ENCODE results near the gene ANOS1.

The ANOS1 gene

GRCh38 chrX:8711401-8711800 is 20.5 kb downstream of the ANOS1 start:
- no peak for DNase-seq

DNA sequence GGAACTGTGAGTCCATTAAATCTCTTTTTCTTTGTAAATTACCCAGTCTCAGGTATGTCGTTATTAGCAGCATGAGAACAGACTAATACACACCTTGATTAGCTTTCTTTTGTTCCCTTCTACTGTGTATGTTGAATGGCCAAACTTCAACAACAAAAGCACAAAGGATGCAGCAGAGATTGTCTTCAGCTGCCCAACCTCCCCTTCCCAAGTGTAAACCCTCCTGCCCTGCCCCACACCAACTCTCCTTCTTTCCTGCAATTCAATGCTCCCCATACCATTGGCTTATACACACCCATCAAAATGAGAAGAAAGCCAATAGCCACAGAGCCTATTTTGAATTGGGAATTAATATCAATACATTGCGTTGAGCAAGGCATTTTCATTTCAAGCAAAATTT is 27.8 kb downstream of the ANOS1 start:
- DNase-seq: no peak

- no peak for DNase-seq
Observed at GRCh38 chrX:8692871-8693270, 39.1 kb downstream of the ANOS1 start.

- DNase-seq: no peak
Observed at GRCh38 chrX:8689473-8689872, 42.5 kb downstream of the ANOS1 start.

DNA sequence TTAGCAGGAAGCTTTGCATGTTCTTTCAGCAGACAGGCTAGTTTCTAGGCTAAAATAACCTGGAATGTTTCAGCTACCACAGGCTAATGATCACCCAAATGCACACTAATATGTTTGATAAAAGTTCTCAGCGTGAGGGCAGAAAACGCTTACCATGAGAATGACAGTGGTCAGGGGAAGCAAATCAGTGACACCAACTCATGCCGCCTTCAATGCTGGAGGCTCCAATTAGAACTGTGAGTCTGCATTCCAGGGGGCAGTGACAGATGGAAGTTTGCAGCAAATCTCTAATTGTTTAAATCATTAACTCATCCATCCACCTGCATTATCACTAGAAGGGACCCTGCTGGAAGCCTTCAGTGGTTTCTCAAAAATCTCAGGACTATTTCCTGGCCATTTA is 43.2 kb downstream of the ANOS1 start:
- no peak for DNase-seq

DNA sequence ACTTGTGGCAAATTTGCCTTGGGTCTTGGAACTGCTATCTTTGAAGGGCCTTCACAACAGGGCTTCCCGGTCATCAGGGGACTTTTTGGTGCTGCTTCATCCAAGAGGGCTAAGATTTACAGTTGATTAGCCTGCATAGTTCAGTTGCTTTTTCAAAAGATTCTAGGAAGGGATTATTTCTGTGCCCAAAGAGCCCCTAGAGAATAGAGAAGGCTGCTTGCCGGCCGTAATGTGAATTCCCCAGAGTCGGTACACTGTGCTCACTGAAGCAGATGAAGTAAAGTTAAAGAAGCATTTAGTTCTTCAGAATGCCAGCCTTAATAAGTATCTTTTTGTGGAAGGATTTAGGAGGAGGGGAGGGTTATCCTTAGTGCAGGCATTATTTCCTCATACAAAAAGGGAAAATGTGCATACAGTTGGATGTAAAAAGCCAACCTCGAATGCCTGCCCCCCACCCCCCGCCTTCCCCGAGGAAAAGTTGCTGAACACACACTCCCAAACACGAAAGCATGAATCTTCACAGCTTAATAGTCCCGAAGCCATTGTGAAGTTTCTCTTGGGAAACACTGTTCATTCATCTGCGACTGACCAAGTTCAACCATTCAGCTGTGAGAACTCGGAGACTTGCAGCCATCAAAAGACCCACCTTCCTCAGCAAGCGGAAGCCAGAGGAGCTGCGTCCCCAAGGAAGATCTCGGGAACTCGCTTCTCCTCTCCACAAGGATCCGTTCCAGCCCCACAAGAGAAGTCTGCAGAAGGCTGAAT is 47.6 kb downstream of the ANOS1 start:
- no peak for DNase-seq

DNA sequence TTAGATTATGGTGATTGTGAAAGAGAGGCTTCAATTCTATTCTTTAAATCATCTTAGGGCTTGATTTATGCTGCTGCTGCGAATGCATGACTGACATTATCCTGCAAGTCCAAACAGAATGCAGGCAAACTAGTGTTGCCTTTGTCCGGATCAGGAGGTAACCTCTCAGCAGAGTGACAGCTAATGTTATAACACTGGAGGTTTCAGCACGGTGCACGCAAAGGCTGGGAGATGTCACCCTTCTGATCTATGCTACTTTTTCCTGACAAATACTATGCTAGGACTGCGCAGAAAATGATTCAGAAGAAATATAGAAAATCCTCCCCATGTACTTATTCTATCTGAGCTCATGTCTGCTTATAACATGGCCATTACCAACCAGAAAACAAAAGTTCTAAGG is 48.2 kb downstream of the ANOS1 start:
- no peak for DNase-seq

DNA sequence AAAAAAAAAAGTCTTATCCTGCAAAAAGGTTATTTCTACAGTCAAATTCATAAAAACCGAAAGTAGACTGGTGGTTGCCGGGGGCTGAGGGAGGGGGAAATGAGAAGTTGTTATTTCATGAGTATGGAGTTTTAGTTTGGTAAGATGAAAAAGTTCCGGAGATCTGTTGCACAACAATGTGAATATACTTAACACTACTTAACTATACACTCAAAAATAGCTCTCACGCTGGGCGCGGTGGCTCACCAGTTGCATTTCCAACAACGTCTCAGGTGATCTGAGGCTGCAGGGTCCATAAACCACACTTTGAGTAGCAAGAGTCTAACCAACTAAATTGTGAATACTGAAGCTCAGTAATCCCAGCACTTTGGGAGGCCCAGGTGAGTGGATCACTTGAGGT is 52.4 kb downstream of the ANOS1 start:
- DNase-seq: no peak

- DNase-seq: no peak
Observed at GRCh38 chrX:8675006-8675630, 56.8 kb downstream of the ANOS1 start.

GRCh38 chrX:8673201-8673600 is 58.7 kb downstream of the ANOS1 start:
- no peak for DNase-seq

DNA sequence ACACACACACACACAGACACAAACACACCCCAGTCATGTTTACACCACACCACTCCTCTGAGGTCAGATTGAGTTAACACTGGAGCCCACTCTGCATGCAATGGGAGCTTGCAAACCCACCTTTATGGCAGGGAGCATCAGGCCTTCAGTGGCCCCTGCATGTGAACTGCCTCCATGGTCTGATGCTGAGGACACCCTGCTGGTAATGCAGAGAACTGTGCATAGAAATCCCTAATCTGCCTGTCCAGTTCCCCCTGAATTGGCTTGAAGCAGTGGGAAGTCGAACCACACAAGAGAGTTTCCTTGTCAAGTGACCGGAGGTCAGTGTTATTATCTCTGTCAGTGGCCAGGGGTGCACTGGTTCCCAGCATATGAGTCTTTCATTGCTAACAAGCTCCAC is 59.8 kb downstream of the ANOS1 start:
- no peak for DNase-seq

- no peak for DNase-seq
Observed at GRCh38 chrX:8668813-8669212, 63.1 kb downstream of the ANOS1 start.

DNA sequence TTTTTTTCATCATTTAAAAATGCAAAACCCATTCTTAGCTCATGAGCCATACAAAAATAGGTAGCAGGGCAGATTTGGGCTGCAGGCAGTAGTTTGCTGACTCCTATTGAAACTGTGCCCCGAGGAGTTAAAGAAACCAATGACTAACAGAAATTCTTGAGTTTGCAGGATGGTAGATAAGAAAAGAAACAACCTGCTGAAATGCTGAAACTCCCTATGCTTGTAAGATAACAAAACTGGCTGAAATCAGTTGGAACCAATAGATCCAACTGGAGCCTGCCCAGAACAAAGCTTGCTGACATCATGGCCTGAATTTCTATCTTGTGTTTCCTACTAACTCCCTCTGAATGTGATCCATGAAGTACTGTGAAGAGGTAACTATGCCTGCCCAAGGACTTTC is 68.6 kb downstream of the ANOS1 start:
- no peak for DNase-seq

DNA sequence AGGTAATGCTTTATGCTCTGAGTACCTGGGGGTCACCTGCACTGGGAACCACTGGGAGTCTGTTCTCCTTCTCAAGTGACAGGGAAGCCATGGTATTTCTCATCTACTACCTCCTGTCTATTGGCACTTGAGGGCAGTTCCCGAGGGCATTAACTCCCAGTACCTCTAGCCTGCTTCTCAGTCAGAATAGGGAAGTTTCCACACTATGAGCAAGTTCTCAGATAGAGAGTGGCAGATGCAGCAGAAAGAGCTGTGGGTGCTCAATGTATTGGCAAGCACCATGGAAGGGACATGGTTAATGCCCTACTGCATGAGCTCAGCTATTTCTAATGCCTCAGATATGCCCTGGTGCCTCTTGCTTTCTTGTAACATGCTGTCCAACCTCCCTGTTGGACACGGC is 74.1 kb downstream of the ANOS1 start:
- DNase-seq: no peak

DNA sequence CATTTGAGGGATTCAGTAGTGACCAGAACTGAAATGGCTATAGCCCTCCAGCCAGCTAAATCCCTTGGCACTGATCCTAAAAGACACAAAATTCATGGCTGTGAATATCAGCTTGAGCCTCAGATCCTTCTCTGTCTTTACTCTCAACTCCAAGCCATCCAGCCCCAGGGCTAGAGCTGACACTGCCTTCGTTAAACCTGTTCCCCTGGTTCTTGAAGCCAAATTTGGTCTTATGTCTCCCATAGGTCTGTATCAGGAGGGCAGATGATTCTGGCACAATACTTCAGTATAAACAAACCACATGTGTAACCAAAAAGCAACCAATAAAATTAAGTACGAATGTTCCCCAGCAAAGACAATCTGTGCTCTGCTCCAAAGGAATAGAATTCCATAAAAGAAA is 78.0 kb downstream of the ANOS1 start:
- DNase-seq: no peak

GRCh38 chrX:8649969-8650368 is 82.0 kb downstream of the ANOS1 start:
- no peak for DNase-seq

- no peak for DNase-seq
Observed at GRCh38 chrX:8647176-8647575, 84.8 kb downstream of the ANOS1 start.

DNA sequence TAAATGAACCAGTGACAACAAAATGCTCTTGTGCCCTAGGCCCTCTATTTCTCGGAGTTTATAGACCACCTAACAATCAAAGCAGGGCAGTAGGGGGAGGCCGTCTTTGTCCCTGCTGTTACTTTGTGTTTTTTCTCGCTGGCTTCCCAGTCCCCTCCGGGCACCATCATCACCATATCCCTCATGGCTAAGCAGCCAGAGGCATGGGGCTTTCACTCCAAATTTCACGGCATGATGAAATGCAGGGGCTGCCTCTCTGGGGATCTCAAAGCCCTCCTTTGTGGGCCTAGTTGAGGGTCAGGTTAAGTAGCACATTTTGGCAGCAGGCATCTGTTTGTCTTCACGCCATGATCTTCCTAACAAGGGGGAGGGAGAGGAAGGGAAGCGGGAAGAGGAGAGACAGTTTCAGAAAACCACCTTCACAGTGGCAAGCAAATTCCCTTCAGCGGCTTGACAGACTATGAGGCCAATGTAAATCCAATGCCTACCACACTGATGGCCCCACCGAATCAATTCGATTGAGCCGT is 91.9 kb downstream of the ANOS1 start:
- no peak for DNase-seq

GRCh38 chrX:8636497-8636896 is 95.4 kb downstream of the ANOS1 start:
- DNase-seq: no peak

- no peak for DNase-seq
Observed at GRCh38 chrX:8635812-8636211, 96.1 kb downstream of the ANOS1 start.

DNA sequence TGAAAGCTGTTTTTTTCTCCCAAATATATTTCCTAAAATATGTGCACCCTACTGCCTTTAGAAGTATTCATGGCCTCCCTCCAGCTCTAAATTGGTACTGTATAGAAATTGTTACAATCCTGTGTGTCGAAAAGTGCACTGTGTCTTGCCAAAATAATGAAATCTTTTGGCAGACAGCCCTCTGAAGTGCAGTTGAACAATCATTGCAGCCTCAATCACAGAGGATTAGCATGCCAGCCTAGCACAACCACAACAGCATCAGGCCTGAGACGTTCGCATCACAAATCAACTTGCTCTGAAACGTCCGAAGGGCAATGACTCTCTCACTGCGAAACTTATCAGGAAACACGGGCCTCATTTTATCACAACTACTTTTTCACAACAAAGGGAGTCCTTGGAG is 99.0 kb downstream of the ANOS1 start:
- DNase-seq: no peak

GRCh38 chrX:8629871-8630270 is 102.1 kb downstream of the ANOS1 start:
- no peak for DNase-seq

DNA sequence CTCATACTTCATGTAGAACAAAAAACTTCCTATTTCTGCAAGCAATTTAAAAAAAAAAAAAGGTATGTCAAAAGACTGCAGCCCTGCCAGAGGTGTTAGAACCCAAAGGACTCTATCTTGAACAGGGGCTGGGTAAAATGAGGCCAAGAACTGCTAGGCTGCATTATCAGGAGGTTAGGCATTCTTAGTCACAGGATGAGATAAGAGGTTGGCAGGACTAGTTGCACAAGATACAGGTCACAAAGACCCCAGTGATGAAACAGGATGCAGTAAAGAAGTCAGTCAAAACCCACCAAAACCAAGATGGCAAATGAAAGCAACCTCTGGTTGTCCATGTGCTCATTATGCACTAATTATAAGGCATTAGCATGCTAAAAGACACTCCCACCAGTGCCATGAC is 104.1 kb downstream of the ANOS1 start:
- no peak for DNase-seq

DNA sequence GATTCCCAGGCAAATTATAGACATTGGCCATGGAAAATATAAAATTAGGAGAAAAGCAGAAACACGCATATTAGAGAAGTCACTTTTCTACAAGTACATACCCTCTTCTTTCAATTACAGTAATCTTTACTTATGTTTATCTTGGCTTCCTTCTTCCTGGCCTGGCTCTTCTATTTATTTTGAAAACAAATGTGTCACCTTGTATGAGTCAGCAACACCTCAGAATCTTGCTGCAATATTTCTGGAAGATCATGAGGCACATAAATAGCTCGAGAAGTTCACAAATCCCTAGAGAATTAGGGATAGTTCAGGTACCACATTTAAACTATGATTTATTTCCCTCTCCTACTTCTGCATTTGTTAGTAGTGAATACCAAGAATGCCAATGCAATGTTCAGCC is 124.6 kb downstream of the ANOS1 start:
- no peak for DNase-seq

DNA sequence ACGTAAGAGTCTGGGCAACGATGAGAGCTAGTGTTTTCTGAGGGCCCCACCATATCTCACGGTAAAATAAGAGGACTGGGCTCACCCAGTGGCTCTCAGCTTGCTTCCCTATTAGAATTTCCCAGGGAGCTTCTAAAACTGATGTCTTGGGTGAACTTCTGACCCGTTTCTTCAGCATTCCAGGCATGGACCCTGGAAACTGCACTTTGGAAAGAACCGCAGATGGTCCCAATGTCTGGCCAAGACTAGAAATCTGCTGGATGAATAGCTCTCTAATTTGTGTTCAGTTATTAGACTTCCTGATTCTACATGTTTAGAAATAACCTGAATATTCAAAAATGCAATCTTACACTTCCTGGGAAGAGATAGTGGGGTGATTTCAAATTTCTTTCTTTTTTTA is 127.8 kb downstream of the ANOS1 start:
- DNase-seq: no peak

Measured in stimulated activated CD4-positive, alpha-beta T cell treated with anti-CD3 and anti-CD28 coated beads, Interleukin-2, amount 100 ng/mL, for 48 hours (primary cell).